MM.1S (cell line): ENCODE data around the gene BCR.

Experiments
- CTCF ChIP-seq: fragments of 300-600 bp; sonication (generic); IDR thresholded peaks from 2 replicates; pipeline ENCODE4 v1.5.1; 2016; ENCODE audit warnings: antibody characterized with exemption, low read length, mixed read lengths
- EZH2 ChIP-seq: fragments of 300-600 bp; sonication (generic); optimal IDR thresholded peaks from 2 replicates; pipeline ENCODE3; 2017; ENCODE audit warnings: low read depth, mild to moderate bottlenecking, antibody characterized with exemption, low read length, mixed read lengths
- EZH2phosphoT487 ChIP-seq: fragments of 300-600 bp; sonication (generic); IDR thresholded peaks from 2 replicates; pipeline ENCODE4 v1.6.1; 2018; ENCODE audit warnings: antibody characterized with exemption, low read length

GRCh38 chr22:23211622-23212021, 31.3 kb downstream of the BCR start:
- TF ChIP-seq CTCF: no peak
- TF ChIP-seq EZH2phosphoT487: no peak
- TF ChIP-seq EZH2: no peak
